HG03135 (cell line): ENCODE results near the gene ASIC4.

Source experiments
- ATAC-seq: cut with Tn5 transposase; IDR thresholded peaks from one replicate; pipeline ENCODE4 v1.9.1; 2021; ENCODE audit warnings: mild to moderate bottlenecking, moderate library complexity; ENCODE audit not compliant: unreplicated experiment

Gene ASIC4

GRCh38 chr2:219514196-219514761 is at the start of gene ASIC4:
ASIC4 (plus strand) TSS chr2:219514482; CDS start chr2:219514725, 243 bp downstream.
- ATAC-seq: no peak

GRCh38 chr2:219465659-219466561 is 48.4 kb upstream of the ASIC4 start:
- ATAC-seq: no peak

- ATAC-seq: no peak
Measured at GRCh38 chr2:219466816-219467735, 47.2 kb upstream of the ASIC4 start.

- no peak for ATAC-seq
Measured at GRCh38 chr2:219467736-219468075, 46.6 kb upstream of the ASIC4 start.

GRCh38 chr2:219468410-219469185 is 45.7 kb upstream of the ASIC4 start:
- no peak for ATAC-seq

GRCh38 chr2:219469186-219469724 is 45.0 kb upstream of the ASIC4 start:
- no peak for ATAC-seq

GRCh38 chr2:219470429-219470828 is 43.9 kb upstream of the ASIC4 start:
- ATAC-seq: no peak

GRCh38 chr2:219471476-219472371 is 42.6 kb upstream of the ASIC4 start:
- no peak for ATAC-seq

GRCh38 chr2:219472629-219473187 is 41.6 kb upstream of the ASIC4 start:
- ATAC-seq: no peak

- no peak for ATAC-seq
Measured at GRCh38 chr2:219473511-219473910, 40.8 kb upstream of the ASIC4 start.

- ATAC-seq: no peak
Measured at GRCh38 chr2:219474285-219475060, 39.8 kb upstream of the ASIC4 start.

GRCh38 chr2:219475278-219475677 is 39.0 kb upstream of the ASIC4 start:
- no peak for ATAC-seq

GRCh38 chr2:219475697-219476651 is 38.3 kb upstream of the ASIC4 start:
- no peak for ATAC-seq

- ATAC-seq: no peak
Measured at GRCh38 chr2:219476652-219477151, 37.6 kb upstream of the ASIC4 start.

- ATAC-seq: no peak
Measured at GRCh38 chr2:219477179-219477578, 37.1 kb upstream of the ASIC4 start.

- ATAC-seq: no peak
Measured at GRCh38 chr2:219477815-219478214, 36.5 kb upstream of the ASIC4 start.

- no peak for ATAC-seq
Measured at GRCh38 chr2:219478916-219479315, 35.4 kb upstream of the ASIC4 start.
